Measurements from ENCODE around the gene CHMP4A. TPM values are rescaled to one million over a fixed set of nuclear protein-coding genes. Genes with fewer than 3 reads are reported as not detected.
A peak's percentile ranks its signal among the peaks of the same experiment; 100 is the strongest.

Gene CHMP4A
- total RNA-seq, 1 donor, result 13.8 TPM

DNA sequence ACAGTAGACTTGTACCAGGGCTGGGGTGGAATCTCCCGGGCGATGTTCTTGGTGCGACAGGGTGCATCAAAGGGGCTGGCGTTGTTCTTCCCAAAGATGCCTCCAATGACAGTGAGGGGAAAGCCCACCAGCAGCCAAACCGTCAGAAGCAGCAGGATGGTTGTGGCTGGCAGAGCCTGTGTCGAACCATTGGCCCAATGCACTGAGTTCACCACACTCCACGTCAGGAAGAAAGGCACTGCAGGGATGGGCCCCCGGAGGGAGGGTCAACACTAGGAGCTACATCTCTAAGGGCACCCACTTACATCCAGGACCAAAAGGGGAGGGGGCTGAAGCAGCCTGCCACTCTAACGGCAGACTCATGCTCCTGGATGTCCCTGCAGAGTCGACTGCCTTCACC lies 22.9 kb downstream of the CHMP4A start:
- H3K4me3 ChIP-seq (ENCODE audit: low read depth, low read length), result no peak overlapping the region
- TF ChIP-seq CTCF (IDR thresholded peaks at IDR 0.05; ENCODE audit: insufficient read depth, low read depth, low read length), result no peak
- no peak for DNase-seq (ENCODE audit: low read depth)

GRCh38 chr14:24189460-24189859 lies 23.8 kb downstream of the CHMP4A start:
- no peak for TF ChIP-seq CTCF (IDR thresholded peaks at IDR 0.05; ENCODE audit: insufficient read depth, low read depth, low read length)
- no peak overlapping the region for H3K4me3 ChIP-seq (ENCODE audit: low read depth, low read length)
- DNase-seq (ENCODE audit: low read depth), result no peak

GRCh38 chr14:24189059-24189375 lies 24.3 kb downstream of the CHMP4A start:
- peak overlapping the region; percentile 76 for H3K4me3 ChIP-seq (ENCODE audit: low read depth, low read length)
- DNase-seq (ENCODE audit: low read depth), result no peak
- TF ChIP-seq CTCF (IDR thresholded peaks at IDR 0.05; ENCODE audit: insufficient read depth, low read depth, low read length), result no peak

DNA sequence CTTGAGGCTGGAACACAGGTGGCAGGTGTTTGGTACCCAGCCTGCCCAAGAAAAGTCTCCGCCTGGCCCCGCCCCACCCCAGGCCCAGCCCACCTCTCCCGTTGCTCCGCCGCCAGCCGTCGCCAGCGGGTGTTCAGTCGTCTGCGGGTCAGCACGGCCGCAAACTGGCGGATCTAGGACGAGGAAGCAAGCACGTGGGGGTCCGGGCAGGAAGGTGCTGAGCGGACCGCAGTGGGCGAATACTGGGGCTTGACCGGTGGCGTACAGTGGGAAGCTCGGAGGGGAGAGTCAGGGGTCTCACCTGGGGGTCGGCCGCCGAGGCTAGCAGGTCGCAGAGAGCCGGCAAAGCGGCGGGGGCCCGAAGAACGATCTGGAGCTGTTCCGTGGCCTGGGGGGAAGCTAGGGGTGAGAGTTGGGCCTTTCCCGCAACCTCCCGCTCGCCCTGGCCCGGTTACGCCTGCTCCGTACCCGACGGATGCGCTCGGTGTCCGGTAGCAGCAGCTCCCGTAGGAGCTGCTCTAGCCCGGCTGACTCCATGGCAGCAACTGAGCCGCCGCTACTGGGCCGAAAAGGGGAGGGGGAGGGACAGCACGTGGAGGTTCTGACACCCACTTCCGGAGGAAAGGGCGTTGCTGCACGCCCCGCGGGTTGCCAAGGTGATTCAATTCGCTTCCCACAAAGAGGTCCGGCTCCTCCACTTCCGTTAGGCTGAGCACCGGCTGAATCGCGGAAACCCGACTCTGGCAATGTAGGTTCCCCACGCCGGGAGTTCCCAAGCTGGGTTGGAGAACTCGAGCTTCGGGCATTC lies 24.8 kb downstream of the CHMP4A start, which contains the start of gene IPO4:
TSS of gene IPO4 (minus strand) at position 566 of the 808 bp plus-strand sequence. CDS start at position 537, 29 bp downstream.
- peak within 1 kb of the TSS; percentile 76 for H3K4me3 ChIP-seq (ENCODE audit: low read depth, low read length)
- no peak for TF ChIP-seq CTCF (IDR thresholded peaks at IDR 0.05; ENCODE audit: insufficient read depth, low read depth, low read length)
- peak; percentile 99 for DNase-seq (ENCODE audit: low read depth)

GRCh38 chr14:24187539-24187915 lies 25.8 kb downstream of the CHMP4A start:
- H3K4me3 ChIP-seq (ENCODE audit: low read depth, low read length), result peak overlapping the region; percentile 76
- no peak for TF ChIP-seq CTCF (IDR thresholded peaks at IDR 0.05; ENCODE audit: insufficient read depth, low read depth, low read length)
- no peak for DNase-seq (ENCODE audit: low read depth)

- TF ChIP-seq CTCF (IDR thresholded peaks at IDR 0.05; ENCODE audit: insufficient read depth, low read depth, low read length), result no peak
- DNase-seq (ENCODE audit: low read depth), result no peak
- H3K4me3 ChIP-seq (ENCODE audit: low read depth, low read length), result no peak overlapping the region
Observed at GRCh38 chr14:24186831-24187538, 26.3 kb downstream of the CHMP4A start.
